GM23338 (cell line): ENCODE data around the gene SERBP1.

Source experiments
- CREB1 ChIP-seq: fragments of 250-450 bp; sonication (Bioruptor Pico); IDR thresholded peaks from 2 replicates; pipeline ENCODE4 v1.5.0; 2020; ENCODE audit warnings: low read depth, mild to moderate bottlenecking, moderate library complexity
- STAT1 ChIP-seq: IDR thresholded peaks from one replicate; pipeline ENCODE4 v1.6.1; 2016; ENCODE audit warnings: antibody characterized with exemption; ENCODE audit not compliant: unreplicated experiment

DNA sequence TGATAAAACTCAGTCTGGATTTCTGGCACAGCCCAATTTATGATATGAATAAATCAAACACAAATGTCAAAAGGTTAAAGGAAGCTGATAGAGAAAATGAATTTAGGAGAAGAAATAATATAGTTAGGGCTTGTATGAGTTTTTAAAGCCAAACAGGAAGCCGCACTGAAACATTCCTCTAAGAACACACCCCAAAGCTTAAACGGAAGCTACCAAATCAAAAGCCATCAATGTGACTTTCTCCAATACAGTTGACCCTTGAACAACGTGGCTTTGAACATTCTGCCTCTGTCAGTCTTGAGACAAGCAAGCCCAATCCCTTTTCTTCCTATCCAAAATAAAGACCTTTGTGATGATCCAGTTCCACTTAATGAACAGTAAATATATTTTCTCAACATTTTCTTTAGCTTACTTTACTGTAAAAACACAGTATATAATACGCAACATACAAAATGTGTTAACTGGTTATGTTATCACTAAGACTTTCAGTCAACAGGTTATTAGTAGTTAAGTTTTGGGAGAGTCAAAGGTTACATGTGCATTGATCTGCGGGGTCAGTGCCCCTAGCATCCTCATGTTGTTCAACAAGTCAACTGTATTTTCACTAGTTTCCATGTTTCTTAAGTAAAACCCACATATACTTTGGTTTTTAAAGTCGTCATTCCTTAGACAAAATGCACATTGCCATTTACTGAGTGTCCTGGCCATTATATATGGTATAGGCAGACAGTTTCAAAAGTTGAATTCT lies 11.2 kb downstream of the SERBP1 start:
- no peak for TF ChIP-seq CREB1 (CRISPR knock-in tag)
- TF ChIP-seq STAT1, result no peak
